Measurements from ENCODE around the gene RELB.

DNA sequence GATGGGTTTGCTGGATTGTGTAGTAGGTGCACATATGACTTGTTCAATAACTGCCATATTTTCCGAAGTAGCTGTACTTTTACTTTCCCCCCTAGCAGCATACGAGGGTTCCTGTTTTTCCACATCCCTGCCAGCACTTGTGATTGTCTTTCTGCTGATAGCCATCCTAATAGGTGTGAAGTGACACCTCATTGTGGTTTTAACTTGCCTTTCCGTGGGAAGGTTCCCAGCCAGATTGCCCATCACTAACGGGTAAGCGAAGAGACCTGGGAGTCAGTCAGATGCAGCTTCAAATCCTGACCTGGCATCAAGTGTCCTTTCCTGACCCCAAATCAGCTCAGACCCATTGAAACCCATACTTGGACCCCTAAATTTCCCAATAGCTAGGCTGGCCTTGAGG, 41.6 kb upstream of the RELB start:
- TF ChIP-seq, protein P1, sequence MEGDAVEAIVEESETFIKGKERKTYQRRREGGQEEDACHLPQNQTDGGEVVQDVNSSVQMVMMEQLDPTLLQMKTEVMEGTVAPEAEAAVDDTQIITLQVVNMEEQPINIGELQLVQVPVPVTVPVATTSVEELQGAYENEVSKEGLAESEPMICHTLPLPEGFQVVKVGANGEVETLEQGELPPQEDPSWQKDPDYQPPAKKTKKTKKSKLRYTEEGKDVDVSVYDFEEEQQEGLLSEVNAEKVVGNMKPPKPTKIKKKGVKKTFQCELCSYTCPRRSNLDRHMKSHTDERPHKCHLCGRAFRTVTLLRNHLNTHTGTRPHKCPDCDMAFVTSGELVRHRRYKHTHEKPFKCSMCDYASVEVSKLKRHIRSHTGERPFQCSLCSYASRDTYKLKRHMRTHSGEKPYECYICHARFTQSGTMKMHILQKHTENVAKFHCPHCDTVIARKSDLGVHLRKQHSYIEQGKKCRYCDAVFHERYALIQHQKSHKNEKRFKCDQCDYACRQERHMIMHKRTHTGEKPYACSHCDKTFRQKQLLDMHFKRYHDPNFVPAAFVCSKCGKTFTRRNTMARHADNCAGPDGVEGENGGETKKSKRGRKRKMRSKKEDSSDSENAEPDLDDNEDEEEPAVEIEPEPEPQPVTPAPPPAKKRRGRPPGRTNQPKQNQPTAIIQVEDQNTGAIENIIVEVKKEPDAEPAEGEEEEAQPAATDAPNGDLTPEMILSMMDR (IDR thresholded peaks at IDR 0.05) = no peak
- TF ChIP-seq POLR2A (IDR thresholded peaks at IDR 0.05) = no peak
